Stimulated activated CD8-positive, alpha-beta memory T cell treated with anti-CD3 and anti-CD28 coated beads, Interleukin-2, amount 100 ng/mL, for 48 hours (primary cell): ENCODE results near the gene FAM187B.
"Not testable (repeated sequence)": the region's sequence is repeated elsewhere in the genome, so short reads cannot be mapped to it uniquely, and the experiment has no call there.

Source experiments
- DNase-seq, 2 donors: peaks; one replicate each; pipeline ENCODE4 v3.0.0-alpha.2; 2020; ENCODE audit warnings: low read depth in 2 of 2

FAM187B gene

GRCh38 chr19:35236638-35237400, 8.3 kb upstream of the FAM187B start:
- no peak for DNase-seq

- no peak for DNase-seq
These were observed 4.4 kb upstream of the FAM187B start for GRCh38 chr19:35232912-35233311.

- DNase-seq: no peak
These were observed 3.6 kb upstream of the FAM187B start for GRCh38 chr19:35231956-35232645.

GRCh38 chr19:35229601-35230000, 1.1 kb upstream of the FAM187B start:
- DNase-seq: no peak

GRCh38 chr19:35226748-35227147, 1.8 kb downstream of the FAM187B start:
- DNase-seq: no peak

- no peak for DNase-seq
These were observed 2.6 kb downstream of the FAM187B start for GRCh38 chr19:35225951-35226350.

- DNase-seq: no peak
These were observed 3.6 kb downstream of the FAM187B start for GRCh38 chr19:35224681-35225571.

GRCh38 chr19:35223862-35224505, 4.6 kb downstream of the FAM187B start:
- DNase-seq: no peak

GRCh38 chr19:35223084-35223790, 5.3 kb downstream of the FAM187B start:
- DNase-seq: no peak

GRCh38 chr19:35222373-35223015, 6.0 kb downstream of the FAM187B start:
- no peak for DNase-seq

- DNase-seq: not testable (repeated sequence)
These were observed 7.5 kb downstream of the FAM187B start for GRCh38 chr19:35220973-35221590.

GRCh38 chr19:35220315-35220921, 8.1 kb downstream of the FAM187B start:
- no peak for DNase-seq

GRCh38 chr19:35219008-35219407, 9.5 kb downstream of the FAM187B start:
- no peak for DNase-seq

GRCh38 chr19:35217649-35217990, 10.9 kb downstream of the FAM187B start:
- DNase-seq: no peak

GRCh38 chr19:35216833-35217648, 11.5 kb downstream of the FAM187B start:
- no peak for DNase-seq

GRCh38 chr19:35216016-35216832, 12.3 kb downstream of the FAM187B start:
- no peak for DNase-seq

- DNase-seq: no peak
These were observed 13.6 kb downstream of the FAM187B start for GRCh38 chr19:35214766-35215422.
